ENCODE results near the gene PBX3. TPM values are rescaled to one million over a fixed set of nuclear protein-coding genes. Genes with fewer than 3 reads are reported as not detected.

The PBX3 gene
- total RNA-seq, 1 experiment from 2014 or later = 39.0 TPM

DNA sequence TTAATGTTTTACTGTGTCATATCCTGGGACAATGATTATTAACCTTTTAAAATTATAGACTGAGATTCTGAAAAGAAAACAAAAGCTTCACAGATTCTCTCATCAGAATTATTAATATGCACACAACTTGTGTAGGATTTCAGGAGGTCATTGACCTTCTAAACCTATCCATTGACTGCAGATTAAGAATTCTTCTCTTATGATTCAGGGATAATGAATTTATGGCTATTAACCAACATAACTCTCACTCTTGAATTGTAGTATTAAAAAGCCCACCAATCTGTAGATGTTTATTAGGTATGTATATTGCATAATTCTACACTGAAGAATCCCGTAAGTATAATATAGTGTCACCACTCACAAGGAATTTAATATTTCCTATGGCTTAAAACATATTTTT is 179.8 kb downstream of the PBX3 start:
- ChIA-PET POLR2A (no interaction called here), CTCF (no interaction called here)
- intact Hi-C loops (cut with micrococcal nuclease; ENCODE audit: unreplicated experiment) (no loop called here), in situ Hi-C loops (cut with HindIII; ENCODE audit: low pct_unique_long_range_greater_than_20kb, low sequenced_read_pairs) (no loop called here)
- no peak overlapping the region for H3K27ac ChIP-seq (ENCODE audit: low read length)
- no peak for ATAC-seq
- H3K4me1 ChIP-seq (ENCODE audit: control insufficient read depth, insufficient read depth, low read length) = no peaks in the 10 kb centered on the region; the same call in 1 of the 2 replicates
- no peak for DNase-seq (ENCODE audit: low read depth, low spot score)
- no peaks in the 10 kb centered on the region for H3K9me3 ChIP-seq (ENCODE audit: control insufficient read depth, insufficient read depth, low read depth, low read length)
- TF ChIP-seq SIN3A (IDR thresholded peaks at IDR 0.05; ENCODE audit: borderline replicate concordance, insufficient read depth, low read depth, low read length) (no peak), TCF7L2 (IDR thresholded peaks at IDR 0.05; ENCODE audit: low read depth, low read length) (no peak), POLR2AphosphoS5 (IDR thresholded peaks at IDR 0.05; ENCODE audit: low read depth, low read length) (no peak)
- TF ChIP-seq, protein P1, sequence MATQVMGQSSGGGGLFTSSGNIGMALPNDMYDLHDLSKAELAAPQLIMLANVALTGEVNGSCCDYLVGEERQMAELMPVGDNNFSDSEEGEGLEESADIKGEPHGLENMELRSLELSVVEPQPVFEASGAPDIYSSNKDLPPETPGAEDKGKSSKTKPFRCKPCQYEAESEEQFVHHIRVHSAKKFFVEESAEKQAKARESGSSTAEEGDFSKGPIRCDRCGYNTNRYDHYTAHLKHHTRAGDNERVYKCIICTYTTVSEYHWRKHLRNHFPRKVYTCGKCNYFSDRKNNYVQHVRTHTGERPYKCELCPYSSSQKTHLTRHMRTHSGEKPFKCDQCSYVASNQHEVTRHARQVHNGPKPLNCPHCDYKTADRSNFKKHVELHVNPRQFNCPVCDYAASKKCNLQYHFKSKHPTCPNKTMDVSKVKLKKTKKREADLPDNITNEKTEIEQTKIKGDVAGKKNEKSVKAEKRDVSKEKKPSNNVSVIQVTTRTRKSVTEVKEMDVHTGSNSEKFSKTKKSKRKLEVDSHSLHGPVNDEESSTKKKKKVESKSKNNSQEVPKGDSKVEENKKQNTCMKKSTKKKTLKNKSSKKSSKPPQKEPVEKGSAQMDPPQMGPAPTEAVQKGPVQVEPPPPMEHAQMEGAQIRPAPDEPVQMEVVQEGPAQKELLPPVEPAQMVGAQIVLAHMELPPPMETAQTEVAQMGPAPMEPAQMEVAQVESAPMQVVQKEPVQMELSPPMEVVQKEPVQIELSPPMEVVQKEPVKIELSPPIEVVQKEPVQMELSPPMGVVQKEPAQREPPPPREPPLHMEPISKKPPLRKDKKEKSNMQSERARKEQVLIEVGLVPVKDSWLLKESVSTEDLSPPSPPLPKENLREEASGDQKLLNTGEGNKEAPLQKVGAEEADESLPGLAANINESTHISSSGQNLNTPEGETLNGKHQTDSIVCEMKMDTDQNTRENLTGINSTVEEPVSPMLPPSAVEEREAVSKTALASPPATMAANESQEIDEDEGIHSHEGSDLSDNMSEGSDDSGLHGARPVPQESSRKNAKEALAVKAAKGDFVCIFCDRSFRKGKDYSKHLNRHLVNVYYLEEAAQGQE (IDR thresholded peaks at IDR 0.05; ENCODE audit: insufficient read depth in 1 of 2, low read depth in 2 of 2, low read length in 1 of 2) = no peak
- TF ChIP-seq, protein P2, sequence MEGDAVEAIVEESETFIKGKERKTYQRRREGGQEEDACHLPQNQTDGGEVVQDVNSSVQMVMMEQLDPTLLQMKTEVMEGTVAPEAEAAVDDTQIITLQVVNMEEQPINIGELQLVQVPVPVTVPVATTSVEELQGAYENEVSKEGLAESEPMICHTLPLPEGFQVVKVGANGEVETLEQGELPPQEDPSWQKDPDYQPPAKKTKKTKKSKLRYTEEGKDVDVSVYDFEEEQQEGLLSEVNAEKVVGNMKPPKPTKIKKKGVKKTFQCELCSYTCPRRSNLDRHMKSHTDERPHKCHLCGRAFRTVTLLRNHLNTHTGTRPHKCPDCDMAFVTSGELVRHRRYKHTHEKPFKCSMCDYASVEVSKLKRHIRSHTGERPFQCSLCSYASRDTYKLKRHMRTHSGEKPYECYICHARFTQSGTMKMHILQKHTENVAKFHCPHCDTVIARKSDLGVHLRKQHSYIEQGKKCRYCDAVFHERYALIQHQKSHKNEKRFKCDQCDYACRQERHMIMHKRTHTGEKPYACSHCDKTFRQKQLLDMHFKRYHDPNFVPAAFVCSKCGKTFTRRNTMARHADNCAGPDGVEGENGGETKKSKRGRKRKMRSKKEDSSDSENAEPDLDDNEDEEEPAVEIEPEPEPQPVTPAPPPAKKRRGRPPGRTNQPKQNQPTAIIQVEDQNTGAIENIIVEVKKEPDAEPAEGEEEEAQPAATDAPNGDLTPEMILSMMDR (IDR thresholded peaks at IDR 0.05) = no peak
- H3K4me3 ChIP-seq (ENCODE audit: low read depth in 2 of 2, low read length in 2 of 2) = no peak overlapping the region
- no TSS peak for BruUV-seq (replicated peaks)
- no peaks in the 10 kb centered on the region for H3K27me3 ChIP-seq (ENCODE audit: control insufficient read depth, insufficient read depth, low read length)
- H3K36me3 ChIP-seq (ENCODE audit: control insufficient read depth, insufficient read depth, low read length) = no peaks in the 10 kb centered on the region

DNA sequence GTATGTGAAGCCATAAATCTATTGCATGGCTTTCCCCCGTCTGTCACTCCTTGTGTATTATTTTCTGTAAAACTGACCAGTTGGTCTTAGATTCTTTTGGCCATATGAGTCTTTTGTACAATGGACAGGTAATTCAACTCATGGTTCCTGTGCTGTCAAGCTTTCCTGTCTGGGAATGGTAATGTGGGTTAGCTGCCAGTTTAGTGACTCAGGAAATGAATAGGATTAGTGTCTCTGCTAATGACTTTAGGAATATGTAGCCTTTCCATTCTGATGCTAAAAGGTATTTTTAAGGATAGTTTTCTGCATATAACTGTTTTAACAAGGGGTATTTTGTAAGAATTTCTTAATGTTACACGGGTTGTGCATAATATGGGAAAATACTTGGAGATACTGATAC is 182.7 kb downstream of the PBX3 start:
- no TSS peak for BruUV-seq (replicated peaks)
- TF ChIP-seq SIN3A (IDR thresholded peaks at IDR 0.05; ENCODE audit: borderline replicate concordance, insufficient read depth, low read depth, low read length) (no peak), POLR2AphosphoS5 (IDR thresholded peaks at IDR 0.05; ENCODE audit: low read depth, low read length) (no peak), TCF7L2 (IDR thresholded peaks at IDR 0.05; ENCODE audit: low read depth, low read length) (no peak)
- TF ChIP-seq, protein P2 (IDR thresholded peaks at IDR 0.05) = no peak
- TF ChIP-seq, protein P1 (IDR thresholded peaks at IDR 0.05; ENCODE audit: insufficient read depth in 1 of 2, low read depth in 2 of 2, low read length in 1 of 2) = no peak
- no peaks in the 10 kb centered on the region; the same call in 1 of the 2 replicates for H3K4me1 ChIP-seq (ENCODE audit: control insufficient read depth, insufficient read depth, low read length)
- no peak overlapping the region for H3K4me3 ChIP-seq (ENCODE audit: low read depth in 2 of 2, low read length in 2 of 2)
- intact Hi-C loops (cut with micrococcal nuclease; ENCODE audit: unreplicated experiment) = no loop called here
- CTCF ChIA-PET = interaction anchor here (0.6 kb wide), 1 partner anchor 252 kb away, joined by 4 read pairs; no protein-coding TSS in a partner anchor
- H3K27ac ChIP-seq (ENCODE audit: low read length) = no peak overlapping the region
- DNase-seq (ENCODE audit: low read depth, low spot score) = no peak
- in situ Hi-C loops (cut with HindIII; ENCODE audit: low pct_unique_long_range_greater_than_20kb, low sequenced_read_pairs) = no loop called here
- ATAC-seq = no peak
- POLR2A ChIA-PET = no interaction called here
- H3K27me3 ChIP-seq (ENCODE audit: control insufficient read depth, insufficient read depth, low read length) = no peaks in the 10 kb centered on the region
- no peaks in the 10 kb centered on the region for H3K36me3 ChIP-seq (ENCODE audit: control insufficient read depth, insufficient read depth, low read length)
- no peaks in the 10 kb centered on the region for H3K9me3 ChIP-seq (ENCODE audit: control insufficient read depth, insufficient read depth, low read depth, low read length)
